T-helper 1 cell treated with Interleukin-12 subunit alpha and Interleukin-12 subunit beta and Interleukin-4 antibody, amounts not matched to agents 30 μg/mL and 1 μg/mL, for 36 hours (primary cell): ENCODE measurements around the gene APELA.
"Not testable (repeated sequence)": the region's sequence is repeated elsewhere in the genome, so short reads cannot be mapped to it uniquely, and the experiment has no call there.

ENCODE experiments used
- H3K27ac Mint-ChIP-seq: one replicate; pipeline ENCODE4 v1.8.0; 2021; ENCODE audit warnings: mild to moderate bottlenecking, mixed read lengths
- H3K27me3 Mint-ChIP-seq: one replicate; pipeline ENCODE4 v1.8.0; 2021; ENCODE audit warnings: low read depth, mixed read lengths
- H3K36me3 Mint-ChIP-seq: one replicate; pipeline ENCODE4 v1.8.0; 2021; ENCODE audit warnings: low read depth, mixed read lengths
- H3K4me1 Mint-ChIP-seq: one replicate; pipeline ENCODE4 v1.8.0; 2021; ENCODE audit warnings: low read depth, mixed read lengths
- H3K4me3 Mint-ChIP-seq: one replicate; pipeline ENCODE4 v1.8.0; 2021; ENCODE audit warnings: mild to moderate bottlenecking, moderate library complexity, mixed read lengths
- H3K9me3 Mint-ChIP-seq: one replicate; pipeline ENCODE4 v1.8.0; 2021; ENCODE audit warnings: mixed read lengths

APELA gene

DNA sequence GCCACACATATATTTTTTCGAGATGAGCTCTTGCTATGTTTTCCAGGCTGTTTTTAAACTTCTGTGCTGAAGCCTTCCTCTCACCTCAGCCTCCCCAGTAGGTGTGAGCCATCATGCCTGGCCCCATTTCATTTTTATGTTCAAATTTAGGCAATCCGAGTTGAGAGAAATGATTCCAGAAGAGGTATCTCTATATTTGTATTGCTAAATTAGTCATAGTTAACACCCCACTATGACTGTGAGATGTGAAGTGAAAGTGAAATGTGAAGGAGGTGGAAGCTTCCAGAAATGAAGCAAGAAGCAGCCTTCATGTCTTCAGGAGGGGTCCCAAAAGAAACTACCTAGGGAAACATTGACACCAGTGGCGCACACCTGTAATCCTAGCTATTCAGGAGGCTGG lies 17.7 kb downstream of the APELA start:
- H3K4me3 Mint-ChIP-seq: no peak overlapping the region
- peaks cover 12% of the 10 kb centered on the region for H3K27me3 Mint-ChIP-seq
- H3K36me3 Mint-ChIP-seq: no peaks in the 10 kb centered on the region
- no peaks in the 10 kb centered on the region for H3K4me1 Mint-ChIP-seq
- no peaks in the 10 kb centered on the region for H3K9me3 Mint-ChIP-seq
- H3K27ac Mint-ChIP-seq: no peak overlapping the region

DNA sequence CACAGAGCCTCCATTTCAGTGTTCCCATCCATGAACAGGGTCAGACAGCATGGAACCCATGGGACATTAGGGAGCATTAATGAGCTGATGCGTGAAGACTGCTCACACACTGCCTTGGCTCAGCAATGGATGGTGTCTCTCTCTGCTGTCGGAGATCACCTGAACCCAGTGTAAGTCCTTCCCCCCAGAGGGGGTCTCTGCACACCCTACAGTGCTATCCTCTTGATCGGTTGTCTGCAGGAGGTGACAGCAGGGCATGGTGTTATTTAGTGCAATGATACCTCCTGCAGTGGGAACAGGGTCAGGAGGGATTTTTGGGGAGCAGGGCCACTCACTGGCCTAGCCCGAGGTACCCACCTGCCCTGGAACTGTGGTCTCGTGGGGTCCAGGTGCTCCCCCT lies 25.6 kb downstream of the APELA start:
- Mint-ChIP-seq H3K27me3 (no peaks in the 10 kb centered on the region), H3K27ac (no peak overlapping the region), H3K4me1 (no peaks in the 10 kb centered on the region), H3K9me3 (no peaks in the 10 kb centered on the region), H3K36me3 (no peaks in the 10 kb centered on the region), H3K4me3 (no peak overlapping the region)

DNA sequence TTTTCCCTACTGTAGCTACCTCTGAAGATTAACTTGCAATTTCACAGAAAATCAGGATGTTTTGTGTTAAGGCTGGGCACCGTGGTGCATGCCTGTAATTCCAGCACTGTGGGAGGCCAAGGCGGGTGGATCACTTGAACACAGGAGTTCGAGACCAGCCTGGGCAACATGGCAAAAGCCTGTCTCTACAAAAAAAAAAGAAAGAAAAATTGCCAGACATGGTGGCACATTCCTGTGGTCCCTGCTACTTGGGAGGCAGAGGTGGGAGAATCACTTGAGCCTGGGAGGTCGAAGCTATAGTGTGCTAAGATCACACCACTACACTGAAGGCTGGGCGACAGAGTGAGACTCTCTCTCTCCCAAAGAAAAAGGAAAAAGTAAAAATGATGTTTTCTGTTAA lies 27.4 kb downstream of the APELA start:
- H3K36me3 Mint-ChIP-seq: no peaks in the 10 kb centered on the region
- no peaks in the 10 kb centered on the region for H3K27me3 Mint-ChIP-seq
- H3K4me3 Mint-ChIP-seq: no peak overlapping the region
- no peaks in the 10 kb centered on the region for H3K4me1 Mint-ChIP-seq
- H3K9me3 Mint-ChIP-seq: no peaks in the 10 kb centered on the region
- H3K27ac Mint-ChIP-seq: no peak overlapping the region

DNA sequence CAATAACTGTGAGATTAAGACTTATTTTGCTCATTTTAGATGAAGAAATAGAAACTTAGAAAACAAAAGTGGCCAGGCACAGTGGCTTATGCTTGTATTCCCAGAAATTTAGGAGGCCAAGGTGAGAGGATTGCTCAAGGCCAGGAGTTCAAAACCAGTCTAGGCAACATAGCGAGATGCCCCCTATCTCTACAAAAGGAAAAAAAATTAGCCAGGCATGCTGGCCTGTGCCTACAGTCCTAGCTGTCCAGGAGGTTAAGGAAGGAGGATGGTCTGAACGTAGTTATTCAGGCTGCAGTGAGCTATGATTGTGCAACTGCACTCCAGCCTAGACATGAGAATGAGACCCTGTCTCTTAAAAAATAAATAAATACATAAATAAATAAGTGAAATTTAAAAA lies 28.0 kb downstream of the APELA start:
- Mint-ChIP-seq H3K9me3 (no peaks in the 10 kb centered on the region), H3K4me1 (no peaks in the 10 kb centered on the region), H3K36me3 (no peaks in the 10 kb centered on the region), H3K27me3 (no peaks in the 10 kb centered on the region), H3K4me3 (no peak overlapping the region), H3K27ac (no peak overlapping the region)

DNA sequence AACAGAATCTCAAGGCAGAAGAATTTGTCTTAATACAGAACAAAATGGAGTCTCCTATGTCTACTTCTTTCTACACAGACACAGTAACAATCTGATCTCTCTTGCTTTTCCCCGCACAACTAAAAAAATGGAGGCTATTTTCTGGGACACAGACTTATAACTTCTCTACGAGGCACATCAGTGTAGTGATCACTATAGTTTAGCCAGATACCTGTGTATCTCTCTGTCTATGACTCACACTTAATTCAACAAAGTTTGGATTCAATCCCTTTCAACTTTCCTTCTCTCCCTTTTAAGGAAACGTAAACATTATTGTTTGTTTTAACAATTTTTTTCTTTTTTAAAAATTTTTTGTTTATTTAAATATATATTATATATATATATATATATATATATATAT lies 29.4 kb downstream of the APELA start:
- no peaks in the 10 kb centered on the region for H3K4me1 Mint-ChIP-seq
- H3K27ac Mint-ChIP-seq: no peak overlapping the region
- H3K9me3 Mint-ChIP-seq: no peaks in the 10 kb centered on the region
- no peaks in the 10 kb centered on the region for H3K27me3 Mint-ChIP-seq
- no peaks in the 10 kb centered on the region for H3K36me3 Mint-ChIP-seq
- no peak overlapping the region for H3K4me3 Mint-ChIP-seq

DNA sequence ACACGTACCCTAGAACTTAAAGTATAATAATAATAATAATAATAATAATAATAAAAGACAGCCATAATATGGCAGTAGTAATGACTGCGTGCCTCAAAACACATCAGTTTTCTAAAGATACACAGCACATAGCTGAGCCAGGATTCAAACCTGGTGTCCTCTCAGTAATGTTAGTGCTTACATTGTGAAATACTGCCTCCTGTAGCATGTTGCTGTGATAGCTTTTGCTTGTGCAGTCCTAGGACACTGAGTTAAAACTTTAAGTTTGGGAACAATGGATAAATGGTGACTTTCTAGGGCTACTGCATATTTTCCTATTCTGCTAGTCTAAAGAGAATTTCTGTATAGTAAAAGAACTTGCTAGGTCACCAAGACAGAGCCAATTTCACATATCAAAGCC lies 36.5 kb downstream of the APELA start:
- not testable (repeated sequence) for H3K4me1 Mint-ChIP-seq, H3K36me3 Mint-ChIP-seq, H3K27me3 Mint-ChIP-seq, H3K27ac Mint-ChIP-seq, H3K4me3 Mint-ChIP-seq, H3K9me3 Mint-ChIP-seq

DNA sequence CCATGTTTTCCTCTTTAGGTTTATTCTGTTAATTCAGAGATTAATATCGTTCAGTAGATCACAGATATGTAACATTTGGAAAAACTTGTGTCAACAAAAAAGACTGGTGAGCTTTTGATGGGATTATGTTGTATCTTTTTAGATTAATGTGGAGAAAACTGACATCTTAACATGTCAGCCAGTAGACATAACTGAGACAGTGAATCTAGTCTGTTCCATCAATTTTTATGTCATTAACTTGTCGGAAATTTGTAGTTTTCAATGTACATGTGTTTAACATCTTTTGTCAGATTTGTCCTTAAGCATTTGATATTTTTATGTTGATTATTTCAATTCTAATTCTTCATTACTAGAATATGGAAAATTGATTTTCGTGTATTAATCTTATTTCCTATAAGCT lies 42.0 kb downstream of the APELA start:
- Mint-ChIP-seq H3K27ac (no peak overlapping the region), H3K36me3 (no peaks in the 10 kb centered on the region), H3K4me3 (no peak overlapping the region), H3K27me3 (no peaks in the 10 kb centered on the region), H3K4me1 (no peaks in the 10 kb centered on the region), H3K9me3 (no peaks in the 10 kb centered on the region)

DNA sequence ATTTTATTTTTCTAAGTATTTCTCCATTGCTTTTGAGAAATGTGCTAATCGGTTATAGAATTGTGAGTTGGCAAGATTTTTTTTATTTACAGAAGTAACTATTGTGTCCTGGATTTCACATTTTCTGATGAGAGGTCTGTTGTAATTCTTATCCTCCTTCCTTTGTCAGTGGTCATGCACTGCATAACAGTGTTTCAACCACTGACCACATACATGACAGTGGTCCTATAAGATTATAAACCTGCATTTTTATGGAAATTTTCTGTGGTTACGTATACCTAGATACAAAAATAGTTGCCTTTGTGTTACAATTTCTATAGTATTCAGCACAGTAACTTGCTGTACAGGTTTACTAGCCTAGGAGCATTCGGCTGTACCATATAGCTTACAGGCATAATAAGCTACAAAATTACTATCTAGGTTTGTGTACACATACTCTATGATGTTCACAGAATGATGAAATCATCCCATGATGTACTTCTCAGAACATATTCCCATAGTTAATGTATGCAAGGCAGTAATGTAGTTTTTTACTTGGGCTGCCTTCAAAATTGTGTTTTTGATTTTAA lies 47.8 kb downstream of the APELA start:
- Mint-ChIP-seq H3K36me3 (no peaks in the 10 kb centered on the region), H3K27ac (no peak overlapping the region), H3K4me3 (no peak overlapping the region), H3K4me1 (no peaks in the 10 kb centered on the region), H3K9me3 (no peaks in the 10 kb centered on the region), H3K27me3 (no peaks in the 10 kb centered on the region)

DNA sequence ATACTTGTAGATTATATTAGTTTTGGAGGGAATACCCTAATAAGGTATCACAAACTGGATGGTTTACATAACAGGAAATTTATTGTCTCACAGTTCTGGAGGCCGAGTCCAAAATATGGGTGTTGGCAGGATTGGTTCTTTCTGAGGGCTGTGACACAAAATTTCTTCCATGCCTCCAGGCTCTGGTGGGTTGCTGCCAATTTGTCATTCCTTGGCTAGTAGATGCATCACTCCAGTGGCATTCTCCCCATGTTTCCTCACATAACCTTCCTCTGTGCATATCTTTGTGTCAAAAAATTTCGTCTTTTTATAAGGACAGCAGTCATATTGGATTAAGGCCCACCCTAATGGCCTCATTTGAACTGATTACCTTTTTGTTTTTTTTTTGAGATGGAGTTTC lies 49.3 kb downstream of the APELA start:
- Mint-ChIP-seq H3K9me3 (no peaks in the 10 kb centered on the region), H3K27ac (no peak overlapping the region), H3K27me3 (no peaks in the 10 kb centered on the region), H3K4me1 (no peaks in the 10 kb centered on the region), H3K4me3 (no peak overlapping the region), H3K36me3 (no peaks in the 10 kb centered on the region)

DNA sequence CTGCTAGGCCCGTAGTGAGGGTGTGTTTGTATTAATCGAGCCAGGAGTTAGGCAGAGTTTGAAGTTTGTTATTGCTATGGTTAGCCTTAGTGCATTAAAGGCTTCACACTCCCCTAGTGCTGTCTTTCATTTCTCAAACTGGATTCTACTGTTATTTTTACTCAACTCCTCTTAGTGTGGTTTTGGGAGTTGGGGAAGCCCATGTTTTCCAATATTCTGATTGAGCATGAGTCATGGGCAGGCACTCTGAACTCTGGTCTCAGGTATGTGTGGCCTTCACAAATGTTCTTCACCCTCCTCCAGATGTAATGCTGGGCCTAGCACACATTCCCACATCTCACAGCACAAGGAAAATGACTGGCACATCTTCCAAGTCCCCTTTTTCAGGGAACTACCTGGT lies 50.1 kb downstream of the APELA start:
- H3K27ac Mint-ChIP-seq, H3K27me3 Mint-ChIP-seq, H3K36me3 Mint-ChIP-seq, H3K9me3 Mint-ChIP-seq, H3K4me3 Mint-ChIP-seq, H3K4me1 Mint-ChIP-seq: not testable (repeated sequence)

DNA sequence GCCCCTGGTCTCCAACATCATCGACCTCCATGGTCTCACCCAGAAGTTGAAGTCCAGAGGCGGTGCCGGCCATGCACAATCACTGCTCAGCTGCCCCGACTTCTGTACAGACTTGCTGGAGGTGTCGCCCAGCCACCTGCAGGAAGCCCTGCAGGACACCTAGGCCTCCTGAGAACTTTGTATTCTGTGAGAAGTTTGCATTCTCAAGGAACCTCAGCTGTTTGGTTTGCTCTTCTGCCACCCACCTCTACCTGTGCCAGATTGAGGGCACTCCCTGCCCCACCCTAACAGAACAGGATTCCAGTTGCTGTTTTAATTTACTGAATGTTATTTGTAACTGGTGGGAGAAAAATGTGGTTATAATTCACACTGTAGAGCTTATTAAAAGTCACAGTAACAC lies 53.7 kb downstream of the APELA start:
- Mint-ChIP-seq H3K4me1 (no peaks in the 10 kb centered on the region), H3K9me3 (no peaks in the 10 kb centered on the region), H3K36me3 (no peaks in the 10 kb centered on the region), H3K4me3 (no peak overlapping the region), H3K27me3 (no peaks in the 10 kb centered on the region), H3K27ac (no peak overlapping the region)

DNA sequence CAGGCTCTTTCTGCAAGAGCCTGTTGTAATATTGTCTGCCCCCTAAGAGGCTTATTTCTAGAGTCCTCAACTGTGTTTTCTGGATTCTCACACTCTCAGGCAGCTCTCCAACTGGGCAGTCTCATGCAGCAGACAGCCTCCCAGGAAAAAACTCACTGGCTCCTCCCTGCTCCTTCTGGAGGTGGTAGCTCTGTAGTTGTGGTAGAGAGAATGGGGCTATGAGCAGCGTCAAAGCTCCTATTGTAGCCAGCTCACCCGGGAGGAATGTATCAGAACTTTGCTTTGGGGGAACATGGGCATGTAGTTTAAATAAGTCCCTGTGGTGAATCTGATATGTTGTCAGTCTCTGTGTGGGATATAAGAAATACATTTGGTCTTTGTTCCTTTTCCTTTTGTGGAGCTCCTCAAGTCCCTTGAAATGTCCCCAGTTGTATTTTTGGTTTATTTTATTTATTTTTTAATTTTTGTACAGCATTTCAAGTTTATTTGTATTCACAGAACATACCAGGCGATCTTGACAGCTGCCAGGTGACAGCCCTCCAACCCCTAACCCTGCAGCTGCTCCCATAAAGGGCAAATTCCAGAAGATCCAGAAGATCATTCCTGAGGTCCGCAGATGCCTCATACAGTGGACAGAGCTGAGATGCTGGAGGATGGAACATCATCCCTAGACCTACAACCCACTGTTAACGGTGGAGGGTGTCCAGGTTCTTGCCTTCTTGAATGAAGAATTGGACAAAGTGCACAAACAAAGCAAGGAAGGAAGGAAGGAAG lies 54.8 kb downstream of the APELA start:
- Mint-ChIP-seq H3K27me3 (no peaks in the 10 kb centered on the region), H3K9me3 (no peaks in the 10 kb centered on the region), H3K27ac (no peak overlapping the region), H3K4me1 (no peaks in the 10 kb centered on the region), H3K4me3 (no peak overlapping the region), H3K36me3 (no peaks in the 10 kb centered on the region)

DNA sequence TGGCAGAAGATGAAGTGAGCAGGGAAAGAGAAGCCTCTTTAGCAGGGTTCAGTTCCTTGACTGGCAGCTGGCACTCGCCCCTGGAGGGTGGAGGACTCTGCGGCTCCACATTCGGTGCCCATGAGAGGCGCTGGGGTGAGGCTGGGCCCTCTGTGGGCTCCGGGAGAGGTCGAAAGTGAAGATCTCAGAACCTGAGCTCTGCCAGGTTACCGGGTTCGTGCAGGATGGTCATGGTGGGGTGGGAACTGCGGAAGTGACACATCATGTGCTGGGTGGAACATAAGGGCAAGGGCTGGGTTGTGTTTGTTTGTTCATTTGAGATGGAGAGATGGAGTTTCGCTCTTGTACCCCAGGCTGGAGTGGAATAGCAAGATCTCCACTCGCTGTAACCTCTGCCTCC lies 56.3 kb downstream of the APELA start:
- Mint-ChIP-seq H3K36me3 (no peaks in the 10 kb centered on the region), H3K9me3 (no peaks in the 10 kb centered on the region), H3K4me1 (no peaks in the 10 kb centered on the region), H3K27me3 (no peaks in the 10 kb centered on the region), H3K27ac (no peak overlapping the region), H3K4me3 (no peak overlapping the region)

DNA sequence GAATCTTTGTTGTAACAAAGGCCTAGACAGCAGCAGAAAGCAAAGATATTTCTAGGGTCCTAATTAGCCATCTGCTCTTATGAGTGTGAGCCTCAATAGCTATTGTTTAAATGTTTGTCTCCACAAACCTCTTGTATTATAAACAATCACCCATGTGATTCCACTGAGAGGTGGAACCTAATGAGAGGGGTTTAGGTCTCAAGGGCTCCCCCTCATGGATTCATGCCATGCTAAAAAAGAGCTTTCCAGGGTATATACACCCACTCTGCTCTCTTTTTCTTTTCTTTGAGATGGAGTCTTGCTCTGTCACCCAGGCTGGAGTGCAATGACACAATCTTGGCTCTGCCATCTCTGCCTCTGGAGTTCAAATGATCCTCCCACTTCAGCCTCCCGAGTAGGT lies 58.4 kb downstream of the APELA start:
- Mint-ChIP-seq H3K9me3 (no peaks in the 10 kb centered on the region), H3K4me3 (no peak overlapping the region), H3K27ac (no peak overlapping the region), H3K27me3 (no peaks in the 10 kb centered on the region), H3K36me3 (no peaks in the 10 kb centered on the region), H3K4me1 (no peaks in the 10 kb centered on the region)

DNA sequence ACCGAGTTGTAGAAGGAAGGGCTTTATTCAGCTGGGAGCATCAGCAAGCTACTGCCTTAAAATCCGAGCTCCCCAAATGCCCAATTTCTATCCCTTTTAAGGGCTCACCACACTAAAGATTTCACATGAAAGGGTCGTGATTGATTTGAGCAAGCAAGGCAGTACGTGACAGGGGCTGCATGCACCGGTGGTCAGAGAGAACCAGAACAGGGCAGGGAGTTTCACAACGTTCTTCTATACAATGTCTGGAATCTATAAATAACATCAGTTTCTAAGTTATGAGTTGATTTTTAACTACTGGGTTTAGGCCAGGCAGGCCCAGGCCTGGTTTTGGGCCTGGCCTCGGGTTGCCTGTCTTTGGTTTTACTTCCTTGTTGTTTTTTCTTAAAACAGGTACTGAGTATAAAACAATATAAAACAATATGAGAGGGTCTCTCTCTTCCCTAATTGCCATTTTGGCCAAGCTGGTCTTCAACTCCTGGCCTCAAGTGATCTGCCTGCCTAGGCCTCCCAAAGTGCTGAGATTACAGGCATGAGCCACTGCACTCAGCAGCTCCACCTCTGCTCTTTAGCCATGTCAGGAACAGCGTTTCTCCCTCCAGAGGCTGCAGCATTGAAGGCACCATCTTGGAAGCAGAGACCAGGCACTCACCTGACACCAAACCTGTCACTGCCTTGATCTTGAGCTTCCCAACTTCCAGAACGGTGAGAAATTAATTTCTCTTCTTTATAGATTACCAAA lies 59.1 kb downstream of the APELA start:
- H3K9me3 Mint-ChIP-seq, H3K27me3 Mint-ChIP-seq, H3K4me3 Mint-ChIP-seq, H3K36me3 Mint-ChIP-seq, H3K4me1 Mint-ChIP-seq, H3K27ac Mint-ChIP-seq: not testable (repeated sequence)
